GM18505 (cell line): ENCODE results near the gene PODNL1.
"Not testable (repeated sequence)": the region's sequence is repeated elsewhere in the genome, so short reads cannot be mapped to it uniquely, and the experiment has no call there.

Experiments
- ATAC-seq: cut with Tn5 transposase; IDR thresholded peaks from one replicate; pipeline ENCODE4 v1.9.1; 2021; ENCODE audit not compliant: unreplicated experiment
- POLR2A ChIP-seq: IDR thresholded peaks from 4 replicates; pipeline ENCODE4 v1.6.1; 2011; ENCODE audit warnings: borderline replicate concordance; ENCODE audit not compliant: insufficient read depth, insufficient read length; ENCODE audit errors: extremely low read depth

PODNL1 gene

DNA sequence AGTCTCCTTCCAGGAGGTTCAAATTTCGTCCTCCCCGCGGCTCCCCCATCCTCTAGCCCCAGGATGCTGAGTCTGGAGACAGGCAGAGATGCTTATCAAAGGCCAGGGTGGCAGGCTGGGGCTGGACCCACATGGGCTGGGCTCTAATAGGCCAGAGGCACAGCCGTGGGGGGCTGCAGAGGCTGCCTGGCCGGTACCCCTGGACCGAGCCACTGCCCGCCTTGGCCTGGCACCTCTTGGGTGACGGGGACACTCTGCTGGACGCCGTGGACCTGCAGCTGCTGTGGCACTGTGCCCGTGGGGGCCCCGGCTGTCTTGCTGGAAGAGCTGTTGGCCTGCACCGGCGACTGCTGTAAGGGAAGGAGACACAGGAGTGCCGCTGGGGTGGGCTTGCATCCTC, 42.1 kb upstream of the PODNL1 start:
- TF ChIP-seq POLR2A = no peak
- no peak for ATAC-seq

DNA sequence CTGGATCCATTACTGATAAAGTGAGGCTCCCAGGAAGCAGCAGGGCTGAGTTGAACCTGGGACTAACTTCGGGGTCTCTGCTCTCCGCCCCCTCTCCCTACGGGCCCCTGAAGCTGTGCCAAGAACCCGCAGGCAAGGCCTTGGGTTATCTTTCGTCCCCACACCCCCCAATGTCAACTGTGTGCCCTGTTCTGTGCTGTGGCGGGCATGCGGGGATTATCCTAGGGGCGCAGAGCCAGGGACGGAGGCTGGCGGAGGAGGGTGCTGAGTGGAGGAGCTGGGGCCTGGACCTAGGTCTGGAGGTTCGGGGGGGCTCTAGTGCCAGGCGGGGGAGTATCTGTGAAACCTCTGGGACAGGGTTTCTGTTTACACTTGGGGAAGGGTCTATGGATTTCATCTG, 41.5 kb upstream of the PODNL1 start:
- ATAC-seq = no peak
- no peak for TF ChIP-seq POLR2A

DNA sequence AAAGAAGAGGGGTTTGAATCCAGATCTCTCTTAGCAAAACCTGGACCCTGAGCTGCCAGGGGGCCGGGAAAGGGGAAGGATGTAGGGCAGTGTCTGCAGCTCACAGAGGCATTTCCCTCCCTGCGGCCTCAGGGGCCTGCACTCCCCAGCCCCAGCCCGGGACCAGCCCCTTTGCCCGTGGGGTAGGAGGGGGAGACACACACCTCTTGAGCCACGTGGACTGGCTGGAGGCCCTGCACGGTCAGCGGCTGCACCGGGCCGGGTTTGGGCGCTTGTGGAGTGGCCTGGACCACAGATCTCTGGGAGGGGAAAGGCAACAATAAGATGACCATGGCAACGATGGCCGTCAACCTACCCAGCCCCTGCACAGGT, 41.0 kb upstream of the PODNL1 start:
- ATAC-seq = no peak
- TF ChIP-seq POLR2A = no peak

DNA sequence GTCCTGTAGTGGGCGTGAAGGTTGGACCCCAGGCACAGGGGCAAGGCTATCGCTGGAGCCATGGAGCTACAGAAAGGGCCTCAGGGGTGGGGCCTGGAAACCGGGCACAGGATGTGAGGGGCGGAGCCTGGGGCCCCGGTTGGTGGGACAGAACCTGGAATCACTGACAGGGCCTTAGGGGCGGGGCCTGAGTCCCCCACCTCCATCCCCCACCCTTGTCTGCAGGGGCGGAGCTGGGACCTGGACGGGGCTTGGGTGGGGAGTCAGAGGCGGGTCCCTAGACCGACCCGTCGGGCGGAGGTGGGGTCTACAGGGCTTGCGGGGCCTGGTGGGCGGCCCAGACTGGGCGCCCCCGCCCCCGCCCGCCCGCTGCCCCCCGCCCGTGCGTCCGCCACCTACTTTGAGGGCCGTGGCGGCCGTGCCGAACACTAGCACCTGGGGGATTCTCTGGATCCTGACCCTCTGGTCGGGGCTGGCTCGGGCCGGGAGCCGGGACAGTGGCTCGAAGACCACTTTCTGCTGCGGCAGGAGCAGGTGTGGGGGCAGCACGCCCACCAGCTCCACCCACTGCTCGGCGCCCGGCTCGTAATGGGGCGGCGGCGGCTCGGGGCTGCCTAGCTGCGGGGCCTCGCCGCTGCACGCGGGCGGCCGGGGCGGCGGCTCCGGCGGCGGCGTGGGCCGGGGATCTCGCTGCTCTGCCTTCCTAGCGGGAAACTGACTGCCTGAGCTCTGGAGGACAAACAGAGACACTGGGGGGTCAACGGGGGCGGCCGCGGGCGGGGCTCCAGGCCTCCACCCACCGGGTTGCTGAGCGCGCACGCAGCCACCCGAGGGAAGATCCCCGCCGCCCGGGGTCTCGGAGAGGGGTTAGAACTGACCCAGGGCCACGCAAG, 40.4 kb upstream of the PODNL1 start:
- no peak for TF ChIP-seq POLR2A
- ATAC-seq = no peak

DNA sequence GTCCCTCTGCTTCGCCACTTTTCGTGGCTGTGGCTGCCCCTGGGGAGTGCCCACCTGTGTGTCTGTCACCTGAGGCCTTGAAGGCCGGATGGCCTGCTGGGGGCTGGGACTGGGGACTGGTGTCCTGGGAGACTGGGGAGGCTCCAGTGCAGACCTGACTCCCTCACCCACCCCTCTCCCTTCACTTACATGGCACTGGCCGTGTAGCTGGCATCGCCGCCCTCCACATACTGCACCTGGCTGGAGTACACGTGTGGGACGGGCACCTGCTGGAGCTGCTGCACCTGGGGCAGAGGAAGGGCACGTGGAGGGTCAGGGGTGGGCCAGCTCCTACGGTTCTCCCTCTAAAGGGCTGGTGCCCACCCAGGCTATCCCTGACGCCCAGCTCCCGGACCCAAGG, 39.6 kb upstream of the PODNL1 start:
- TF ChIP-seq POLR2A = no peak
- no peak for ATAC-seq

DNA sequence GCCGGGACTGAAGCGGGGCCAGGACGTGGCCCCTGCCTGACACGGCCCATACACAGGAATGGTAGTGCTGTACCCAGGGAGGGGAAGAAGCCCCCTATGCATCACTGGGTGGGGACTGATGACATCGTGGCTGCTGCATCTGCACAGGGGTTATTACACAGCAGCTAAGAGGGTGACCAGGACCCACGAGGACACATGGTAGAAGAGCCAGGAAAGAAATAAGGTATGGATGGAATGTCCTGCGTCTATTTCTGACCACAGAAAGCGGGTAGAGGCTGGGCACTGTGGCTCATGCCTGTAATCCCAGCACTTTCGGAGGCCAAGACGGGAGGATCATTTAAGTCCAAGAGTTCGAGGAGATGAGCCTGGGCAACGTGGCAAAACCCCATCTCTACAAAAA, 38.2 kb upstream of the PODNL1 start:
- no peak for ATAC-seq
- no peak for TF ChIP-seq POLR2A

DNA sequence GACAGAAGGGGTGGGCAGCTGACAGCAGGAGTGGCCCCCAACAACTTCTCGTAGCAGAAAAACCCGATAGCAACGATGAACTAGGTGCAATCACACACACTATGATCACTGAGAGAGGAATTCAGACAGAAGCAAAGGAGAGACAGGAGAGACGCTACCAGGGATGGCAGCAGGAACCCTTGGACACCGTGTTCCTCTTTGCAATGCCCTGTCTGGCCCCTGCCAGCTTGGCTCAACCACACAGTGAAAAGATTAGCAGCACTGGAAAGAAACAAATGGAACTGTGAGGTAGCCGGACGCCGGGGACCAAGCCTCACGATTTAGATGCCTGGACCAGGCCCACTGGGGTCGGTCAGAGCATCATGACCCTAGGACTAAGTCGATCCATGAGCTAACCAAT, 37.7 kb upstream of the PODNL1 start:
- ATAC-seq = no peak
- TF ChIP-seq POLR2A = no peak

DNA sequence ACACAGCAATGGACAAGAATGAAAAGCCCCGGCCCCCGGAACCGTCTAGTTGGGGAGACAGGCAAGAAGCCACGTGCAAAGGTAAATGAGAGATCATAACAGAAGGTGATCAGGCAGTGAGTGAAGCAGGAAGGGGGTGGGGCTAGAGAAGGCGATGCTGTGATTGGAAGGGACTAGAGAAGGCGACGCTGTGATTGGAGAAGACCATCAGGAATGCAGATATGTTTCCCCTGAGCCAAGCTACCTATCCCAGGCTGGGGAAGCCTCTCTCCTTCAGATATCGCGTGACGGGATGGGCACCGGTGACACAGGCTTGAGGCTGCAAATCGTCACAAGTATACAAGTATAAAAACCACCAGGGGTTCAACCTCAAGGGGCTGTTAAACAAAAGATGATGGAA, 35.9 kb upstream of the PODNL1 start:
- no peak for ATAC-seq
- no peak for TF ChIP-seq POLR2A

DNA sequence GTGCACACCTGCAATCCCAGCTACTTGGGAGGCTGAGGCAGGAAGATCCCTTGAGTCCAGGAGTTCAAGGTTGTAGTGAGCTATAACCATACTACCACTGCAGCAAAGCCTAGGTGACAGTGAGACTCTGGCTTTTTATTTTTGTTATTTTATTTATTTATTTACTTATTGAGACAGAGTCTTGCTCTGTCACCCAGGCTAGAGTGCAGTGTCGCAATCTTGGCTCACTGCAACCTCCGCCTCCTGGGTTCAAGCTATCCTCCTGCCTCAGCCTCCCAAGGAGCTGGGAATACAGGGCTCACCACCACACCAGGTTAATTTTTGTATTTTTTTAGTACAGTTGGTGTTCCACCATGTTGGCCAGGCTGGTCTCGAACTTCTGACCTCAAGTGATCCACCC, 35.3 kb upstream of the PODNL1 start:
- ATAC-seq = not testable (repeated sequence)

DNA sequence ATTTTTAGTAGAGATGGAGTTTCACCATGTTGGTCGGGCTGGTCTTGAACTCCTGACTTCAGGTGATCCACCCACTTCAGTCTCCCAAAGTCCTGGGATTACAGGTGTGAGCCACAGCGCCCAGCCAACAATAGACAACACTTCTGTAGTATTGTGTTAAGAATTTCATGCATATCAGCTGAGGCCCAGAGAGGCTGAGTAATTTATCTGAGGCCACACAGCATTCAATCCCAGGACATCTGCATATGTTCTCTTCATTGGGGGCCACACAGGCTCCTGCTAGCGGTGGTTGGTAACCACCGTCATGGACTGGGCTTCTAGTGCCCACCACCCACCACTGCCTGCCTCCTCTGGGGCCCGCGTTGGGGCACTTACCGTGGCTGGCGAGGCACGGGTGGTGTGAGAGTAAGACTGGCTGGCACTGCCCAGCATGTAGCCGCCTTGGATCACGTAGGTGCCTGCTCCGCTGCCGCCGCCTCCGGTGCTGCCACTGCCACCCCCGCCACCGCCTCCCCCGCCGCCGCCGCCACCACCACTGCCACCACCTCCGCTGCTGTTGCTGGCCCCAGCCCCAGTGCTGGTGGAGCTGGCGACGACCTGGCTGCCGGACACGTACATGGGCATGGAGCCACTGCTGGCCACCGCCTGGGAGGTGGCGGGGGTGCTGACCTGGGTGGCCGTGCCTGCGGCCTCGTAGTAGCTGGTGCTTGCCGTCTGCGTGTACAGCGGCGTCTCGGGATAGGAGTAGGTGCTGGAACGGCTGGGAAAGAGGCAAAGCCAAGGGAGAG, 34.3 kb upstream of the PODNL1 start:
- no peak for ATAC-seq
- TF ChIP-seq POLR2A = no peak

DNA sequence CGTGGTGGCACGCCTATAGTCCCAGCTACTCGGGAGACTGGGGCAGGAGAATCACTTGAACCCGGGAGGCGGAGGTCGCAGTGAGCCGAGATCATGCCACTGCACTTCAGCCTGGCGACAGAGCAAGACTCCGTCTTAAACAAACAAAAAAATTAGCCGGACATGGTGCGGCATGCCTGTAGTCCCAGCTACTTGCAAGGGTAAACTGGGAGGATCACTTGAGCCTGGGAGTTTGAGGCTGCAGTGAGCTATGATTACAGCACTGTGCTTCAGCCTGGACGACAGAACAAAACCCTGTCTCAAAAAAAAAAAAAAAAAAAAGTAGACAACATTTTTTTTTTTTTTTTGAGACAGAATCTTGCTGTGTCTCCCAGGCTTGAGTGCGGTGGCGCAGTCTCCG, 33.7 kb upstream of the PODNL1 start:
- not testable (repeated sequence) for ATAC-seq

DNA sequence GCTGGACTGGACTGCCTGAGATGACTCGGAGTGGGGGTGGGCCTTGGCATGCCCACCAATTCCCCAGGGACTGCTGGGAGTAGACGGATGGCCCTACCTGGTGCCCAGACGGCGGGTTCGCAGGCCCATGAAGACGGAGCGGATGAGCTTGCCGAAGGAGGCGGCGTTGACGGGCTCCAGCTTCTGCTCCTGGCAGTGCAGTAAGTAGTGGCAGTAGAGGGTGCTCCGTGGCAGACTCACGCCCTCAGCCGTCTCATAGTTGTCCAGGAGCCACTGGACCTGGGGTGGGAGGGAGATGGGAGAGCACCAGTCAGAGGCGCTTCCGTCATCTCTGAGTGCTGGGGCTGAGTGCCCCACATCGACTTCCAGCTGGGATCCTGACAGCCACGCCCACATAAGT, 31.7 kb upstream of the PODNL1 start:
- TF ChIP-seq POLR2A = no peak
- ATAC-seq = no peak

DNA sequence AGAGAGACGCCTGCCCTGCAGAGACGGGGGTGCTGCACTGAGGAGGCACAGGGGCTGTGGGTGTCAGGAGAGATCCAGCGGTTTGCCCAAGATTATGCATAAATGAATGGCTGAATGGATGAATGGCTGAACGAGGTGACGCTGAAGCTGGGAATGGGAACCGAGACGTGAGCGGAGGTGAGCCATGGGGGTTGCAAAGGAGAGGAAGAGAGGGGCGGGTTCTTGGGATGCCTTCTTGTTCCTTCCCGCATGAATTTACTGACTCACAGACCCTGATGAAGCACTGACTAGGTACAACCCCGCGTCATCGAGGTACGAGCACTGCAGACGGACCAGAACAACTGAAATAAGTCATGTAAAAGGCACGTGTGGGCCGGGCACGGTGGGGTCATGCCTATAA, 30.8 kb upstream of the PODNL1 start:
- ATAC-seq = no peak

DNA sequence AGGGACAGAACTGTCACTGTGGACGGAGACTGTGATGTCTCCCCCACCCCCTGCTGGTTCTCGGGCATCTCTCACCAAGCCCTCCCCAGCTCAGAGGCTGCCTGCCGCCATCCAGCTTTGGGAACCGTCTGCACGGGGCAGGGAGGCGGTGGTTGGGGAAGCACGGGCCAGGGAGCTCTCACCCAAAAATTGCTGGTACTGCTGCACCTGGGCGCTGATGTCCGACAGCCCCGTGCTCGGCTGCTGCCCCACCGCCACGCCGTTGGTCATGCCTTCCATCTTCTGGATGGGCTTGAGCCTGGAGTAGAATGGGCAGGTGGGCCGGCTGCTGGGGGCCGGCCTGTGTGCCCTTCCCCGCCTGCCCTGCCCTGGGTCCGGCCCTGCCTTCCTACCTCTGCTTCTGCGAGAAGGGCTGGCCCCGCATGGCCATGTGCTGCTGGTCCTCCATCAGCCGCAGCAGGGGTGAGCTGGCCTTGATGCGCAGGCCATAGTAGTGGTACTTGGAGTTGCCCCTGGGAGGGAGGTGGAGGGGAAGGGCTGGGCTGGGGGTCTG, 30.2 kb upstream of the PODNL1 start:
- TF ChIP-seq POLR2A = no peak
- ATAC-seq = no peak

More for the DNA sequence above, 30.8 kb upstream of the PODNL1 start:
- no peak for TF ChIP-seq POLR2A

DNA sequence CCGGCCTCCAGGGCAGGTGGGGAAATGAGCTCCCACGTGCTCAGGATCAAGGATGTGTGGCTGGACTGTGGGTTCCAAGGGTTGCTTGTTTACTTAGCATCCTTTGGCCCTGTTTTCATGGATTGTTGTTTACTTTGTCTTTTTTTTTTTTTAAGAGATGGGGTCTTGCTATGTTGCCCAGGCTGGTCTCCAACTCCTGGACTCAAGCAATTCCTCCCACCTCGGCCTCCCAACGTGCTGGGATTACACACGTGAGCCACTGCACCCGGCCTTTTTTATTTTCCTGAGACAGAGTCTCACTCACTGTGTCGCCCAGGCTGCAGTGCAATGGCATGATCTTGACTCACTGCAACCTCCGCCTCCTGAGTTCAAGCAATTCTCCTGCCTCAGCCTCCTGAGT, 29.0 kb upstream of the PODNL1 start:
- not testable (repeated sequence) for ATAC-seq
